CD4-positive, alpha-beta T cell treated with Interleukin-6 for 4 hours (primary cell): ENCODE data around the gene PLCXD1.
A peak's percentile ranks its signal among the peaks of the same experiment; 100 is the strongest.
"Not testable (repeated sequence)": the region's sequence is repeated elsewhere in the genome, so short reads cannot be mapped to it uniquely, and the experiment has no call there.

Experiments
- DNase-seq: peaks from one replicate; pipeline ENCODE4 v3.0.0-alpha.2; 2020; ENCODE audit warnings: mixed read lengths

PLCXD1 gene

DNA sequence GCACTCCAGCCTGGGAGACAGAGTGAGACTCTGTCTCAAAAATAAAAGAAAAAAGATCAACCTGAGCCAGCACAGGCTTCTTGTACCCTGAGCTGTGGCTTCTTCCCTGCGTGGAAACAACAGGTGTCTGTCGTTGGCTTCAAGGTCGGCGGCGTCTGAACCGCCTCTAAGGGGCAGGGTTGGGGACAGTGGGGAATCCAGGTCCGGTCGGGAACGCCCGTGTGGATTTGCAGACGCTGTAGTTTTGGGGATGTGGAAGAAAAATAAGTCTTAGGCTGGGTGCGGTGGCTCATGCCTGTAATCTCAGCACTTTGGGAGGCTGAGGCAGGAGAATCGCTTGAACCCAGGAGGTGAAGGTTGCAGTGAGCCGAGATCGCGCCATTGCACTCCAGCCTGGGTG is 17.2 kb upstream of the PLCXD1 start:
- not testable (repeated sequence) for DNase-seq

DNA sequence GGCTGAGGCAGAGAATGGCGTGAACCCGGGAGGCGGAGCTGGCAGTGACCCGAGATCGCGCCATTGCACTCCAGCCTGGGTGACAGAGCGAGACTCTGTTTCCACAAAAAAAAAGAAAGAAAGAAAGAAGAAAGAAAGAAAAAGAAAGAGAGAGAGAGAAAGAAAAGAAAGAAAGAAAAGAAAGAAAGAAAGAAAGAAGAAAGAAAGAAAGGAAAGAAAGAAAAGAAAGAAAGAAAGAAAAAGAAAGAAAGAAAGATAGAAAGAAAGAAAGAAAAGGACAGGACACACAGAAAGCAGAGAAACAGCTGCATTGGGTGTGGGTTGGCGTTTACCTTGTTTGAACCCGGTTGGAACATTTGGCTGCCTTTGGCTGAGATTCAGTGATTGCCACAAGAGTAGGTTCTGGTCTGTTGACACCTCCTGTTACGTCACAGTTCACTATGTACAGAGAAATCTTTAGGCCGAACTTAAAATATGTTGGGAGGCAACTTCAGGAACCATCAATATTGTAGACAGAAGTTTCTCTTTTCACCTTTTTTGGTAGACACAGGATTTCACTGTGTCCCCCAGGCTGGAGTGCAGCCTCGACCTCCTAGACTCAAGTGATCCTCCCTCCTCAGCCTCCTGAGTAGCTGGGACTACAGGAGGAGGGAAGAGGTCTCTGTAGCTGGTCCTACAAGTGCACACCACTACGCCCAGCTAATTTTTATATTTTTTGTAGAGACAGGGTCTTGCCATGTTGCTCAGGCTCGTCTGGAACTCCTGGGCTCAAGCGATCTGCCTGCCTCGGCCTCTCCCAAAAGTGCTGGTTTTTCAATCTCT is 16.3 kb upstream of the PLCXD1 start:
- no peak for DNase-seq

DNA sequence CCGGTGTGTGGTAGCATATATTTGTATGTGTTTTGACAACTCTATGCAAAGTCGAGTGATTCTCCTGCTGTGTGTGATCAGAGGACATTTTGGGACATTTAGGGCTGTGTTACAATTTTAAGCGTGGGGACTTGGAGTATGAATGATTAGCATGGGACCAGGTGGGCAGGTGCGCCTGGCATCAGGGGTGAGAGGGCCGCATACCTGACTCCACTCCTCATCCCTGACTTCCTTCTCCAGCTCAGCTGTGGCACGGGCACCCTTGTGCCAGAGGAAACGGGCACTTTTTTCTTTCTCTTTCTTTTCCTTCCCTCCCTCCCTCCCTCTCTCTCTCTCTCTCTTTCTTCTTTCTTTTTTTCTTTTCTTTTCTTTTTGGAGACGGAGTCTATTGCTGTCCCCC is 15.7 kb upstream of the PLCXD1 start:
- no peak for DNase-seq

DNA sequence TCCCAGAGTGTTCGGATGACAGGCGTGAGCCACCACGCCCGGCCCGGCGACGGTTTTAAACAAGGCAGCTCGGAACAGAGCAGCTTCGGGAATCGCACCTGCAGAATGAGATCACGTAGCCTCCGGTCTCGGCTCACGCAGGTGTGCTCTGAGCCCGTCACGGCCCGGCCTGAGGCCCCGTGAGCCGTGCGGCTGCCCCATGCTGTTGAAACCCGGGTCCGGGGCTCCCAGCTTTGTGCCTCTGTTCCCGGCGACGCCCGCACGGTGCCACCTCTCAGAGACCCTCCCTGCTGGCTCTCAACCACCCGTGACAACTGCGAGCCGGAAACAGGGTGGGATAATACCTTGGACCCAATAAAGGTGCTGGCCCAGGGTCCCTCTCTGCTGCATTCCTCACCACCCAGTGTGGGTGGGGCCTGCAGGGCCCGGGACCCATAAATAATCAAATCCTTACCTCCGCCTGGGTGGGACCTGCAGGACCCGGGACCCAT is 13.4 kb upstream of the PLCXD1 start:
- DNase-seq: no peak

DNA sequence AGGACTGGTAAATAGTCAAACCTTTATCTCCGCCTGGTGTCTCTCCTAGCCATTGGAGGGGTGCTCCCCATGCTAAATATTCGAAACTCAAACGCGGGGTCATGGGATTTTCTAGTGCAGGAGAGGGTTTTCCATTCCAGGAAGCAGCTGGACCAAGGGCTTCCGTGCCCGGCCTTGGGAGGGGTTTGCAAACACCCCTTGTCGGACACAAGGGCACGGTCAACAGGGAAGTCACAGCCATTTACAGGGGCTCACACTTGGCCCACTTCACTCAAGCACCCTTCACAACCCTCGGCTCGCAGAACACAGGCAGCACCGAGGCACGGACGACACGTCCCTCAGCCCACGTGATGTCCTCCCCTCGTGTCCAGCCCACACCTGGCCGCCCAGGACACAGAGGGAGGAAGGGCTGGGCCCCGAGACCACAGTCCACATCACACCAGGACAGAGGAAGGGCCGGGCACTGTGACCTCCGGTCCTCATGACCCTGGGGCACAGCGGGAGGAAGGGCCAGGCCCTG is 10.3 kb upstream of the PLCXD1 start:
- DNase-seq: no peak

DNA sequence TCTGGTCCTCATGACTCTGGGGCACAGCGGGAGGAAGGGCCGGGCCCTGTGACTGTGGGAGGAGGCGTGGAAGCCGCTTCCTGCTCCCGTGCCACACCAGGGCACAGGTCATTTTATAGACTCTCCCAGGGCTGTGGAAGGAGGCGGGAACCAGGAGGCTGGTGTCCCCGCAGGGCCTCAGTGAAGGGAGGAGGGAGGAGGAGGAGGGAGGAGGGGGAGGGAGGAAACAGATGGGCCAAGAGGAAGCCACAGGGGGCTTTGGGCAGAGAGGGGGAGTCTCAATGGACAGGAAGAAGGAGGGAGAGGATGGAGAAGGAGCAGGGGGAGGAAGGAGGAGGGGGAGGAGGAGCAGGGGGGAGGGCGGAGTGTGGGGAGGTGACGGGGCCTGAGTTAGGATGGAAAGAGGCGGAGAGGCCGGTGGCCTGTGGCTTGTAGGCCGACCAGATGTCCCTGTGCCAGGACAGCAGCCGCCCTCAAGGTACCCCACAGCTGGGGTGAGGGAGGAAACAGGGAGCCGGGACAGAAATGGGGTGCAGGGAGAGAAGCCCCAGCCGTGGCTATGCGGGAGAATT is 6.2 kb upstream of the PLCXD1 start:
- no peak for DNase-seq

DNA sequence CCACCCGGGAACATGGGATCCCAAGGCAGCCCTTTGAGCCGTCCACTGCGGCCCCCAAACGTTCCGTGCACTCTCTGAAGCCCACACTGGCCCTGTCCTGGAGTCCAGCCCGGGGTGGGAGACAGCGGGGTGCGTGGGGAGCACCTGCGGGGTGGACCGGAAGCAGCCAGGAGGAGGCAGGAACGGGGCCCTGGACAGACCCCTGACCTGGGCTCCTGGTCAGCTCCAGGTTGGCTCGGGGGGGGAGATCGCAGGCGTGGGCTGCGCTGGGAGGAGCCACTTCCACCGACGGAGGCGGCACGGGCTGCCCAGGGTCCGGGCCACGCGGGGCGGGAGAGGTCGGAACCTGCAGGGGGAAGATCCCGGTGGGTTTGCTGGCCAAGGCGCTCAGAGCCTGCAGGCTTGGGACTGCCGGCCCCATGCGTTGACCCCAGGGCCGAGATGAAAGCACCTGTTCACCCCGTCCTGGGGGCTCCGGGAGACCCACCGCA is 5.7 kb upstream of the PLCXD1 start:
- no peak for DNase-seq

DNA sequence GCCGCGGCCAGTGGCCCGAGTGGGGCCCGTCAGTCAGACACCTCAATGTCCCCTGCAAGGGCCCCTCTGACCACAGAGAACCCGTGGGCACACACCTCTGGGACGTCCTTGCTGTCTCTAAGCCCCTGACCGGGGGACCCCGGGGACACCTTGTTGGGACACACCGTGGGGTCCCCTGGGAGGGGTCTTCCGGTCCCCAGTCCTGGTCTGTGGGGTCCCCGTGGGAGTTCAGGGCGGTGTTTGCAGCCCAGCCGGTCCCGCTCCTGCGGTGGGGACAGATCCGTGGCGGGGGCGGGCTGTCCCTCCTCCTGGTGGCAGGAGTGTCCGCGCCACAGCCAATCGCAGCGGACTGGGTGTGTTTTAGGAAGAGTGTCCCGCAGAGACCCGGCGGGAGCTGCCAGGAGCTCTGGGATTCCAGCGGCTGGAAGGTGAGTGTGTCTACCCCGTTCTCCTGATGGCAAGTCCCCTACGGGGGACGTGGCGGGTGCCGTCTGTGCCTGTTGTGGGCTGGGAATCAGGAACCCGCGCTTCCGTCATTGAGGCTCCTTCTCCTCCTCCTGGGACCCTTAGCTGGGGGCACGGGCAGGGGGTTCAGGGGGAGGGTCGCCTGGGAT is 5.1 kb upstream of the PLCXD1 start:
- peak; percentile 66 for DNase-seq

DNA sequence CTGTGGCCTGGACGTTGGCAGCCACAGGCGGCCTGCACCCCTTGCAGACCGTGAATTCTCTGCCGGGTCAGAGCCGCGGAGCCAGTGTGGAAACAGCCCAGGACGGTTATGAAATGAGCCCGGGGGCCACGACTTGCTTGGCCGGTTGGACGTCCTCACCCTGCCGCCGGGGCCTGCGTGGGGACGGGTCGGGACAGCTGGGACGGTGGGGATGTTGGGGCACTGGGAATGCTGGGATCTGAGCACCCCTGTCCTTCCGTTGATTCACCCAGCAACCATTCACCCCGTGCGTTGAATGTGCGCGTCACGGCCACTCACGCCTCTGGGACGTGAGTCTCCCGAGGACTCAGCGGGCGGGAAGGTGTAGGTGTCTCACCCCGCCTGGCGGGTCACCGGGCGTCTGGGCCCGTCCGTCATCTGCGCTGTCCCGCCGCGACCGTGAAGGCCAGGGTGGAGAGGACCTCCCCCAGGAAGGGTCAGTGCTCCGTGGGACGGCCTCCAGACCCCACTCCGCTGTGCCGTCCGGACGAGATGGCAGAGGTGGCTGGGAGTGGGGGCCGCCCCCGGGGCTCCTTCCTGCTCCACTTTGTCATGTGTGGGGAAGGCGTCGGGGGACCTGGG is 4.5 kb upstream of the PLCXD1 start:
- peak; percentile 25 for DNase-seq

DNA sequence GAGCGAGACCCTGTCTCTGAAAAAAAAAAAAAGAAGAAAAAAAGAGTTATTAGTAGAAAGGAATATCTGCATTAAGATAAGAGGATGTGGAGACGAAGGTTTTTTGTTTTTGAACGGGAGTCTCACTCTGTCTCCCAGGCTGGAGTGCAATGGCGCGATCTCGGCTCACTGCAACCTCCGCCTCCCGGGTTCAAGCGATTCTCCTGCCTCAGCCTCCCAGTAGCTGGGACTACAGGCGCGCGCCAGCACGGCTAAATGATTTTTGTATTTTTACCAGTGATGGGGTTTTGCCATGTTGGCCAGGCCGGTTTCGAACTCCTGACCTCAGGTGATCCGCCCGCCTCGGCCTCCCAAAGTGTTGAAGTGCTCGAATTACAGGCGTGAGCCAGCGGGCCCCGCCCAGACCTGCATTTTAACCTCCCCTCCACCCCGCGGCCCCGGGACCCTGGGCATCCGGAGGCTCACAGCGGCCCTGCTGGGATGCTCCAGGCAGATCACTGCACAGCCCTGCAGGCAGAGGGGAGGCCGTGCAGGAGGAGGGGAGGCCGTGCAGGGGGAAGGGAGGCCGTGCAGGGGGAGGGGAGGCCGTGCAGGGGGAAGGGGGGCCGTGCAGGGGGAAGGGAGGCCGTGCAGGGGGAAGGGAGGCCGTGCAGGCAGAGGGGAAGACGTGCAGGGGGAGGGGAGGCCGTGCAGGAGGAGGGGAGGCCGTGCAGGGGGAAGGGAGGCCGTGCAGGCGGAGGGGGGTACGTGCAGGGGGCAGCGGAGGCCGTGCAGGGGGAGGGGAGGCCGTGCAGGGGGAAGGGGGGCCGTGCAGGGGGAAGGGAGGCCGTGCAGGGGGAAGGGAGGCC is 1.2 kb upstream of the PLCXD1 start:
- DNase-seq: peak; percentile 15

DNA sequence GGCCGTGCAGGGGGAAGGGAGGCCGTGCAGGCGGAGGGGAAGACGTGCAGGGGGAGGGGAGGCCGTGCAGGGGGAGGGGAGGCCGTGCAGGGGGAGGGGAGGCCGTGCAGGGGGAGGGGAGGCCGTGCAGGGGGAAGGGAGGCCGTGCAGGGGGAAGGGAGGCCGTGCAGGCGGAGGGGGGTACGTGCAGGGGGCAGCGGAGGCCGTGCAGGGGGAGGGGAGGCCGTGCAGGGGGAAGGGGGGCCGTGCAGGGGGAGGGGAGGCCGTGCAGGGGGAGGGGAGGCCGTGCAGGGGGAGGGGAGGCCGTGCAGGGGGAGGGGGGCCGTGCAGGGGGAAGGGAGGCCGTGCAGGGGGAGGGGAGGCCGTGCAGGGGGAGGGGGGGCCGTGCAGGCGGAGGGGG is 459 bp upstream of the PLCXD1 start:
- not testable (repeated sequence) for DNase-seq

DNA sequence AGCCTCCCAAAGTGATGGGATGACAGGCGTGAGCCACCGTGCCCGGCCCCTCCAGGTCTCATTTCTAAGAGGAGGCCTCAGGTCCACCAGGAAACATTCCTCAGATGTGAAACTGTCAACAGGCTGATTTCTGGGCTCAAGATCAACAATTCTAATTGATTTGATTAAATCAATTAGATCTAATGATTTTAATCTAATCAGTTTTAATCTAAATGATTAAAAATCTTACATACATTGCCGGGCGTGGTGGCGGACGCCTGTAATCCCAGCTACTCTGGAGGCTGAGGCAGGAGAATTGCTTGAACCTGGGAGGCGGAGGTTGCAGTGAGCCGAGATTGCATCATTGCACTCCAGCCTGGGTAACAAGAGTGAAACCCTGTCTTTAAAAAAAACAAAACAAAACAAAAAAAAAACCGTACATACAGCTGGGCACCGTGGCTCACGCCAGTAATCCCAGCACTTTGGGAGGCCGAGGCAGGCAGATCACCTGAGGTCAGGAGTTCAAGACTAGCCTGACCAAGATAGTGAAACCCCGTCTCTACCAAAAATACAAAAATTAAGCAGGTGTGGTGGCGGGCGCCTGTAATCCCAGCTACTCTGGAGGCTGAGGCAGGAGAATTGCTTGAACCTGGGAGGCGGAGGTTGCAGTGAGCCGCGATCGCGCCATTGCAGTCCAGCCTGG is 960 bp downstream of the PLCXD1 start:
- DNase-seq: not testable (repeated sequence)

DNA sequence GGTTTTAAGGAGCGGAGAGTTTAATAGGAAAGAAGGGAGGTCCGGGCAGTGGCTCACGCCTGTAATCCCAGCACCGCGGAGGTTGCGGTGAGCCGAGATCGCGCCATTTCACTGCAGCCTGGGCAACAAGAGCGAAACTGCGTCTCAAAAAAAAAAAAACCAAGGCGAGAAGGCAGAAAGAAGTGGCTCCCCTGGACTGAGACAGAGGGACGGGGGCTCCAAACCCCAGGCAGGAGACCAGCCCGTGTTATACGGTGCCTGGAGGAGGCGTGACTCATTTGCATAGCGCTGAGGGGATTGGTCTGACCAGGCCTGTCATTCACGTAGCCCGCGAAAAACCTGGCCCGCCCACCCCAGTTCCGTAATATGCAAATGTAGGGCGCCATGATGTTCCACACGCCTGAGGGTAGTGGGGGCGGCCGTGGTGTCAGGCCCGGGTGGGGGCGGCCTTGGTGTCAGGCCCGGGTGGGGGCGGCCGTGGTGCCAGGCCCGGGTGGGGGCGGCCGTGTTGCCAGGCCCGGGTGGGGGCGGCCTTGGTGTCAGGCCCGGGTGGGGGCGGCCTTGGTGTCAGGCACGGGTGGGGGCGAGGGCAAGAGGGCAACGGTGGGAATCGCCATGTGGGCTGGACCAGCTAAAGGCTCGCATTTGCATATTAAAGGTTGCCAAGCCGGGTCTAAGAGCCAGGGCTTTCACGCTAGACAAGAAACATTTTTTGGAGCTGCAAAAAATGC is 2.1 kb downstream of the PLCXD1 start:
- peak; percentile 91 for DNase-seq

DNA sequence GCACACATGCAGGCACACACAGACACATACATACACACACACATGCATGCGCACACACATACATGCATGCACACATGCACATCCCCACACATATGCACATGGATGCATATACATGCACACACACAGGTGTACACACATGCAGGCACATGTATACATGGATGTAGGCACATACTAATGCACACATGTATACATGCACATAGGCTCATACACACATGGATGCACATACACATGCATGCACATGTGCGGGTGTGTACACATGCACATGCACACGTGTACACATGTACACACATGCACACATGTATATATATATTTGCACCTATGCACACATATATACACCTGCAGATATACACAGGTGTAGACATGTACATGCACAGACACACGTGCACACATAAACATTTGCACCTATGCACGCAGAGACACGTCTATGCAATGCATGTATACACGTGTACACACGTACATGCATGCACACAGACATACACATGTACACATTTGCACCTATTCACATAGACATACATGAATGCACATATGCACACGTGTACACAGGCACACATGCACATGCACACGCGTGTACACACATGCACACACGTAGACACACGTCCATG is 4.0 kb downstream of the PLCXD1 start:
- DNase-seq: no peak

DNA sequence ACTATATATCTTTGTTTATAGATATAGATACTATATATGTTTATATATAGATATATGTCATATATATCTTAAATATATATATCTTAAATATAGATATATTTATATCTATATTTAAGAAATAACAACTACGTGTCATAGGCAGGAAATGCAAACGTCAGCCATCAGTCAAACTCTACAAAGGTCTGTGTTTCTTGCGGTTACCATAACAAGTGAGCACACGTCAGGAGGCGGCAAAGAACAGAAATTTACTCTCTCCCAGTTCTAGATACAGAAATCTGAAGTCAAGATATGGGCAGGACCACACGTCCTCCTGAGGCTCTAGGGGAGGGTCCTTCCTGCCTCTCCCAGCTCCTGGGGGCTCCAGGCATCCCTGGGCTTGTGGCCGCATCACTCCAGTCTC is 6.5 kb downstream of the PLCXD1 start:
- no peak for DNase-seq

DNA sequence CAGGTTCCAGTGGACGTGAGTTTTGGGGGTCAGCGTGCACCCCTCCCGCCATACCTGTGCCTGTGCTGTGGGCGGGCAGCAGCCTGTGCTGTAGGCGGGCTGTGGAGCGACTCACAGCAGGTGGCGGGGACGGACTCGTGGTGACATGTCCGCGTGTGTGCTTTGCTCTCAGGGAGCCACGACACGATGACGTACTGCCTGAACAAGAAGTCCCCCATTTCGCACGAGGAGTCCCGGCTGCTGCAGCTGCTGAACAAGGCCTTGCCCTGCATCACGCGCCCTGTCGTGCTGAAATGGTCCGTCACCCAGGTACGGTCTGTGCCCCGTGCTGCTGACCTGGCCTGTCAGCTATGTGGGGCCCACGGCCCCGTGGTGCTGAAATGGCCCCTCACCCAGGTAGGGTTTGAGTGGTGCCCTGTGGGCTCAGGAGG is 7.4 kb downstream of the PLCXD1 start:
- no peak for DNase-seq

DNA sequence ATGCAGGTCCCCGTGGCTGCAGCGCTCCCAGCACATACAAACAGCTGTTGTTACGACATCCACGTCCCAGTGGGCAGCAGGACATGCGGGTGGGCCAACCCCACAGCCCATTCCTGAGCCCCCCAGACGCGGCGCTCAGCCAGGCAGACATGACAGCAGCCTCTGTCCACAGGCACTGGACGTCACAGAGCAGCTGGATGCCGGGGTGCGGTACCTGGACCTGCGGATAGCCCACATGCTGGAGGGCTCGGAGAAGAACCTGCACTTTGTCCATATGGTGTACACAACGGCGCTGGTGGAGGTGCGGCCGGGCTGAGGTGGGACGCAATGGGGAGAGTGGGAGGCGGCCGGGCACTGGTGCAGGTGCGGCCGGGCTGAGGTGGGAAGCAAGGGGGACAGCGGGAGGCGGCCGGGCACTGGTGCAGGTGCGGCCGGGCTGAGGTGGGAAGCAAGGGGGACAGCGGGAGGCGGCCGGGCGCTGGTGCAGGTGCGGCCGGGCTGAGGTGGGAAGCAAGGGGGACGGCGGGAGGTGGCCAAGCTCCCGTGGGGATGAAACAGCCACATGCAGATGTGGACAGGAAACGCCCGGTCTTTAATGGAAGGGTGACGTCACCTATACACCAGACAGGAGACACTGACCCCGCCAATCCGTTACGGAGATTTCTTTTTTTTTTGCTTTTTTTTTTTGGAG is 9.4 kb downstream of the PLCXD1 start:
- no peak for DNase-seq

DNA sequence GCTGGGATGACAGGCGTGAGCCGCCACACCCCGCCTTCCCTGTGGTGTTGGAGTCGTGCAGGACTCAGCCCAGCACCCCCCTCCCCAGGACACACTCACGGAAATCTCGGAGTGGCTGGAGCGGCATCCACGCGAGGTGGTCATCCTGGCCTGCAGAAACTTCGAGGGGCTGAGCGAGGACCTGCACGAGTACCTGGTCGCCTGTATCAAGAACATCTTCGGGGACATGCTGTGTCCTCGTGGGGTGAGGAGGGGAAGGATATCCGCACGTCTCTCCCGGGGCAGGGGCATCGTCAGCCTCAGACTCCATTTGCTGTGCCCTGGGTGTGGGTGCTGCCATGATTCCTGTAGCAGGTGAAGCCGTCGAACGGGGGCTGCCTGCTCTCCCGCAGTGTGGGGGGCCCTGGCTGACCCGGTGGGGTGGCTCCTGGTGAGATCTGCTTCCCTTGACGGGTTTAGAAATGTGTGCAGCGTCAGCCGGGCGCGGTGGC is 10.3 kb downstream of the PLCXD1 start:
- no peak for DNase-seq
